ENCODE results near the gene KY. TPM values are rescaled to one million over a fixed set of nuclear protein-coding genes. Genes with fewer than 3 reads are reported as not detected.

Gene KY
- total and polyA plus RNA-seq, 9 donors = 0.34 to 5.2 (median 0.87) TPM

DNA sequence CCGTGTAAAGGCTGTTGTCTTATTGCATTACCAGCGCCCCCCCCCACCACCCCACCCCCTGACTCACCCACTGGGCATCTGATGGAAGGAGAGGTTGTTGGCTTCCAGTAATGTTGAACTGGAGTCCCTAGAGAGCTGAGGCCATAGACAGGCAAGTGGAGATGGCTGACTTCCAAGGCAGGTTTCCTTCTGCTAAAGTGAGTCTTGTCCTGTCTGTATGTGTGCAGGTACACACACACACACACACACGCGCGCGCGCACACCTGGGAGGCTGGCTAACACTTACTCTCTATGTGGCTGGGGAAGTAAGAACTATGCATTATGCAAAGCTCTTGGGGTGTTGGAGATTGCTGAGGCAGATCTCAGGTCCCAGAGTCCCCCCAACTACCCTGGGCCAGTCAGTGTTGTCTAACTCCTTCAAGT is 1.6 kb upstream of the KY start:
- DNase-seq = no peak
- intact Hi-C loops (cut with DNase I) = no loop called here
- Histone ChIP-seq H3K4me3 (no peak overlapping the region), H3K9me3 (no peaks in the 10 kb centered on the region), H3K27me3 (no peaks in the 10 kb centered on the region), H3K27ac (no peak overlapping the region), H3K4me1 (ENCODE audit: insufficient read depth) (peaks cover 5% of the 10 kb centered on the region), H3K36me3 (no peaks in the 10 kb centered on the region)
- WGBS, 3 donors = 83 to 89% (median 84%) methylated on average over 7 of the region's 7 CpGs
- no peak for TF ChIP-seq POLR2A (IDR thresholded peaks at IDR 0.05)
- TF ChIP-seq EP300 (IDR thresholded peaks at IDR 0.05) = no peak

- intact Hi-C loops (cut with DNase I) = no loop called here
- DNase-seq = peak in 4 of 5 donors; percentile 35 to 76 (median 64)
- peak overlapping the region in 1 of 2 donors; percentile 64 for H3K27ac ChIP-seq
- no peaks in the 10 kb centered on the region for H3K36me3 ChIP-seq
- WGBS, 3 donors = 7 to 9% (median 9%) methylated on average over 17 of the region's 17 CpGs
- H3K4me1 ChIP-seq (ENCODE audit: insufficient read depth) = peaks cover 5% of the 10 kb centered on the region
- peak overlapping the region; percentile 25 for H3K4me3 ChIP-seq
- H3K9me3 ChIP-seq = no peaks in the 10 kb centered on the region
- H3K27me3 ChIP-seq = no peaks in the 10 kb centered on the region
- TF ChIP-seq EP300 (IDR thresholded peaks at IDR 0.05) (no peak), POLR2A (IDR thresholded peaks at IDR 0.05) (no peak)
- TF ChIP-seq, protein P1, sequence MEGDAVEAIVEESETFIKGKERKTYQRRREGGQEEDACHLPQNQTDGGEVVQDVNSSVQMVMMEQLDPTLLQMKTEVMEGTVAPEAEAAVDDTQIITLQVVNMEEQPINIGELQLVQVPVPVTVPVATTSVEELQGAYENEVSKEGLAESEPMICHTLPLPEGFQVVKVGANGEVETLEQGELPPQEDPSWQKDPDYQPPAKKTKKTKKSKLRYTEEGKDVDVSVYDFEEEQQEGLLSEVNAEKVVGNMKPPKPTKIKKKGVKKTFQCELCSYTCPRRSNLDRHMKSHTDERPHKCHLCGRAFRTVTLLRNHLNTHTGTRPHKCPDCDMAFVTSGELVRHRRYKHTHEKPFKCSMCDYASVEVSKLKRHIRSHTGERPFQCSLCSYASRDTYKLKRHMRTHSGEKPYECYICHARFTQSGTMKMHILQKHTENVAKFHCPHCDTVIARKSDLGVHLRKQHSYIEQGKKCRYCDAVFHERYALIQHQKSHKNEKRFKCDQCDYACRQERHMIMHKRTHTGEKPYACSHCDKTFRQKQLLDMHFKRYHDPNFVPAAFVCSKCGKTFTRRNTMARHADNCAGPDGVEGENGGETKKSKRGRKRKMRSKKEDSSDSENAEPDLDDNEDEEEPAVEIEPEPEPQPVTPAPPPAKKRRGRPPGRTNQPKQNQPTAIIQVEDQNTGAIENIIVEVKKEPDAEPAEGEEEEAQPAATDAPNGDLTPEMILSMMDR (IDR thresholded peaks at IDR 0.05) = no peak
These were observed 672 bp upstream of the KY start for GRCh38 chr3:134651347-134652041.

DNA sequence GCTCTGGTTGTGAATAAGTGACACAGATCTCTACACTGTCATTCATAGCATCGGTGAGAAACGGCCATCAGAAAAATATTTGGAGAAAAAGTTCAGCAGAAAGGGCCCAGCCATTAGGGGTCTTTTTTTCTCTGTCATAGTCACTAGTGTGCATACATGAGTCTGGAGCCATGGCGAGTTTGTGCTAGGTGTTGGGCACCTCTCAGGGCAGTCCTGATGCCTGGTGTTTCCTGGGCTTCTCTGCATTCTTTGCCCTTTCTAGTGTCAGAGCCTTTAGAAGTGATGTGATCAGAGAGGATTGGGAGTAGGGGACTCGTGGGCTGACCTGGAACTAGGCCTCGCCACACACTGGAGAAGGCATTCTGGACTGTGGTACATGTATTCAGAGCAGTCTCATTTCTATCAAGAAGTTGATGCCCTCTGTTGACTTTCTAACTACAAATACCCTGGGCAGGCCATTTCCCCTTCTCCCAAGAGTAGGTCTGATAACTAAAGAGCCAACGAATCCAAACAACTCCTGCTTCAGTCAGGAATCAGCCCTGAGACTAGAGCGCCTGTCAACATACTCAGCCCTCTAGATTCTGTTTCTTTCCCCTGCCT is 1.6 kb downstream of the KY start:
- Histone ChIP-seq H3K36me3 (no peaks in the 10 kb centered on the region), H3K4me3 (no peak overlapping the region), H3K4me1 (ENCODE audit: insufficient read depth) (peaks cover 5% of the 10 kb centered on the region), H3K9me3 (no peaks in the 10 kb centered on the region), H3K27me3 (no peaks in the 10 kb centered on the region), H3K27ac (no peak overlapping the region)
- 92 to 97% (median 93%) methylated on average over 7 of the region's 7 CpGs for WGBS, 3 donors
- DNase-seq = no peak
- TF ChIP-seq EP300 (IDR thresholded peaks at IDR 0.05) (no peak), POLR2A (IDR thresholded peaks at IDR 0.05) (no peak)
- TF ChIP-seq, protein P1 (IDR thresholded peaks at IDR 0.05) = no peak
- intact Hi-C loops (cut with DNase I) = no loop called here

GRCh38 chr3:134647902-134648760 is 2.7 kb downstream of the KY start:
- Histone ChIP-seq H3K4me3 (no peak overlapping the region), H3K9me3 (no peaks in the 10 kb centered on the region), H3K27ac (no peak overlapping the region), H3K36me3 (no peaks in the 10 kb centered on the region), H3K4me1 (ENCODE audit: insufficient read depth) (peaks cover 5% of the 10 kb centered on the region), H3K27me3 (no peaks in the 10 kb centered on the region)
- DNase-seq = no peak
- intact Hi-C loops (cut with DNase I) = no loop called here
- no peak for TF ChIP-seq POLR2A (IDR thresholded peaks at IDR 0.05)
- TF ChIP-seq, protein P1 (IDR thresholded peaks at IDR 0.05) = no peak
- no peak for TF ChIP-seq EP300 (IDR thresholded peaks at IDR 0.05)
- WGBS, 3 donors = 86 to 92% (median 87%) methylated on average over 15 of the region's 15 CpGs
